Neural progenitor cell (in vitro differentiated cells): Measurements from ENCODE around the gene TBCB.

Experiments
- EZH2 ChIP-seq: fragments of 200-600 bp; sonication (generic); IDR thresholded peaks from 2 replicates; pipeline ENCODE4 v1.6.1; 2017; ENCODE audit warnings: antibody characterized with exemption, mild to moderate bottlenecking, moderate library complexity
- EZH2phosphoT487 ChIP-seq: fragments of 200-600 bp; sonication (generic); IDR thresholded peaks from 2 replicates; pipeline ENCODE4 v1.6.1; 2017; ENCODE audit warnings: antibody characterized with exemption
- TF ChIP-seq, protein P1 (sequence below): fragments of 200-600 bp; sonication (generic); IDR thresholded peaks from 2 replicates; pipeline ENCODE4 v1.5.1; 2017; ENCODE audit warnings: antibody characterized with exemption, mild to moderate bottlenecking

DNA sequence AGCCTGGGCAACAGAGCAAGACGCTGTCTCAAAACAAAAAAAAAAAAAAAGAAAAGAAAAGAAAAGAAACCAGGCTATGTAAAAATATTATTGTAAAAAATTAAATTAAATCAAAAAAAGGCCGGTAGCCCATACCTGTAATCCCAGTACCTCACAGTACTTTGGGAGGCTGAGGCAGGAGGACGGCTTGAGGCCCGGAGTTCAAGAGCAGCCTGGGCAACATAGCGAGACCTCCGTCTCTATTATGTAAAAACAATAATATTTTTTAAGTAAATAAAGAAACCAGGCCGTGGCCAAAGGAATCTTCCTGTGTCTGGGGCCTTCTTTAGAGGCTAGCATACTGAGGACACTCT, 23.8 kb downstream of the TBCB start:
- TF ChIP-seq, protein P1, sequence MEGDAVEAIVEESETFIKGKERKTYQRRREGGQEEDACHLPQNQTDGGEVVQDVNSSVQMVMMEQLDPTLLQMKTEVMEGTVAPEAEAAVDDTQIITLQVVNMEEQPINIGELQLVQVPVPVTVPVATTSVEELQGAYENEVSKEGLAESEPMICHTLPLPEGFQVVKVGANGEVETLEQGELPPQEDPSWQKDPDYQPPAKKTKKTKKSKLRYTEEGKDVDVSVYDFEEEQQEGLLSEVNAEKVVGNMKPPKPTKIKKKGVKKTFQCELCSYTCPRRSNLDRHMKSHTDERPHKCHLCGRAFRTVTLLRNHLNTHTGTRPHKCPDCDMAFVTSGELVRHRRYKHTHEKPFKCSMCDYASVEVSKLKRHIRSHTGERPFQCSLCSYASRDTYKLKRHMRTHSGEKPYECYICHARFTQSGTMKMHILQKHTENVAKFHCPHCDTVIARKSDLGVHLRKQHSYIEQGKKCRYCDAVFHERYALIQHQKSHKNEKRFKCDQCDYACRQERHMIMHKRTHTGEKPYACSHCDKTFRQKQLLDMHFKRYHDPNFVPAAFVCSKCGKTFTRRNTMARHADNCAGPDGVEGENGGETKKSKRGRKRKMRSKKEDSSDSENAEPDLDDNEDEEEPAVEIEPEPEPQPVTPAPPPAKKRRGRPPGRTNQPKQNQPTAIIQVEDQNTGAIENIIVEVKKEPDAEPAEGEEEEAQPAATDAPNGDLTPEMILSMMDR: no peak
- TF ChIP-seq EZH2 (no peak), EZH2phosphoT487 (no peak)
